PC-3 (cell line): ENCODE measurements around the gene SELENOF.

ENCODE experiments used
- CTCF ChIP-seq: fragments of 300-600 bp; sonication (generic); conservative IDR thresholded peaks from 2 replicates; pipeline ENCODE4 v1.5.1; 2017; ENCODE audit warnings: antibody characterized with exemption, low read depth, mild to moderate bottlenecking, low read length
- EZH2 ChIP-seq: fragments of 300-600 bp; sonication (generic); IDR thresholded peaks from one replicate; pipeline ENCODE4 v1.6.1; 2017; ENCODE audit warnings: antibody characterized with exemption, mild to moderate bottlenecking, low read length; ENCODE audit not compliant: unreplicated experiment
- EZH2phosphoT487 ChIP-seq: fragments of 300-600 bp; sonication (generic); IDR thresholded peaks from 2 replicates; pipeline ENCODE4 v1.6.1; 2018; ENCODE audit warnings: mild to moderate bottlenecking, antibody characterized with exemption, low read length, borderline replicate concordance

GRCh38 chr1:86846164-86846647, 67.7 kb downstream of the SELENOF start:
- TF ChIP-seq CTCF = no peak
- TF ChIP-seq EZH2phosphoT487 = no peak
- TF ChIP-seq EZH2 = no peak
